Sigmoid colon (tissue), 7 donors: ENCODE measurements around the gene DNAJA1. TPM values are rescaled to one million over a fixed set of nuclear protein-coding genes. Genes with fewer than 3 reads are reported as not detected.
A peak's percentile ranks its signal among the peaks of the same experiment; 100 is the strongest.

Source experiments
- DNase-seq: peaks from one replicate; pipeline ENCODE4 v3.0.0-alpha.2; 2019
- H3K27ac ChIP-seq, 4 donors: fragments of 200-600 bp; sonication (generic); one replicate each; pipeline ENCODE4 v1.5.1; 2016 to 2019; ENCODE audit warnings: mild to moderate bottlenecking in 1 of 4
- H3K27me3 ChIP-seq, 3 donors: fragments of 200-600 bp; sonication (generic); one replicate each; pipeline ENCODE4 v1.5.1; 2019; ENCODE audit warnings: mild to moderate bottlenecking in 1 of 3
- H3K36me3 ChIP-seq, 4 donors: fragments of 200-600 bp; sonication (generic); one replicate each; pipeline ENCODE4 v1.5.1; 2016 to 2019
- H3K4me1 ChIP-seq, 4 donors: fragments of 200-600 bp; sonication (generic); one replicate each; pipeline ENCODE4 v1.5.1; 2017 to 2019
- H3K4me3 ChIP-seq, 4 donors: fragments of 200-600 bp; sonication (generic); one replicate each; pipeline ENCODE4 v1.5.1; 2017 to 2019; ENCODE audit warnings: mild to moderate bottlenecking in 2 of 4, moderate library complexity in 1 of 4
- H3K9me3 ChIP-seq, 4 donors: fragments of 200-600 bp in 3 of 4; sonication (generic) in 3 of 4; one replicate each; pipeline versions ENCODE4 v1.5.1 to v1.6.1; 2013 to 2019
- CTCF ChIP-seq, 4 experiments: fragments of 450-650 bp in 3 of 4; fragments of 200-600 bp in 1 of 4; IDR thresholded peaks; one replicate each; pipeline ENCODE4 v1.5.1; 2016 to 2019; ENCODE audit warnings: antibody characterized with exemption in 4 of 4, mild to moderate bottlenecking in 3 of 4, moderate library complexity in 2 of 4
- EP300 ChIP-seq, 4 donors: sonication (generic); formaldehyde crosslinking; IDR thresholded peaks; one replicate each; pipeline ENCODE4 v1.6.1; 2017; ENCODE audit warnings: antibody characterized with exemption in 4 of 4
- POLR2A ChIP-seq, 2 donors: fragments of 450-650 bp; IDR thresholded peaks; one replicate each; pipeline ENCODE4 v1.6.1; 2016; ENCODE audit warnings: antibody characterized with exemption in 2 of 2, mild to moderate bottlenecking in 2 of 2, moderate library complexity in 2 of 2
- POLR2AphosphoS5 ChIP-seq, 4 donors: sonication (generic); formaldehyde crosslinking; IDR thresholded peaks; one replicate each; pipeline ENCODE4 v1.6.1; 2017; ENCODE audit warnings: antibody characterized with exemption in 4 of 4
- WGBS, 2 donors: extraction: QIAGEN DNeasy Blood & Tissue Kit; methylation state at CpG; one replicate each; pipeline ENCODE4 v1.1.7; 2013; 5-methylcytosine and 5-hydroxymethylcytosine counted together
- intact Hi-C: fragments of 100-400 bp; cut with DNase I; formaldehyde crosslinking; loops from one replicate; pipeline ENCODE4 v1.15.1; 2023
- polyA plus RNA-seq, 3 donors: library from polyadenylated mRNA; stranded (reverse); fragments of 200-250 nt; gene quantifications; one replicate each; pipeline ENCODE4 v1.2.3, GENCODE V29; 2013
- total RNA-seq, 4 donors: library from RNA; depleted of rRNA; stranded (reverse); fragments of >200 nt; gene quantifications; one replicate each; pipeline ENCODE4 v1.1.0, GENCODE V29; 2016
- donor health status: healthy with polysubstance abuse.
- donor health status: Bipolar disorder and iron deficiency.
- donor health status: healthy.

DNAJA1 gene
- total and polyA plus RNA-seq, 7 donors, result 49.0 to 102 (median 71.1) TPM

- H3K4me3 ChIP-seq, result no peak overlapping the region
- DNase-seq, result no peak
- no peaks in the 10 kb centered on the region for H3K27me3 ChIP-seq
- TF ChIP-seq POLR2A (IDR thresholded peaks at IDR 0.05) (no peak), CTCF (IDR thresholded peaks at IDR 0.05) (no peak)
- intact Hi-C loops, result no loop called here
- no peak overlapping the region for H3K27ac ChIP-seq
- H3K36me3 ChIP-seq, result peaks cover 9 to 92% (median 41%) of the 10 kb centered on the region in 4 donors
- H3K9me3 ChIP-seq, result no peaks in the 10 kb centered on the region
- H3K4me1 ChIP-seq, result no peaks in the 10 kb centered on the region
- 89 to 94% methylated on average over 4 of the region's 4 CpGs for WGBS, 2 donors
Measured at GRCh38 chr9:33051144-33051543, 26.1 kb downstream of the DNAJA1 start.

- no peak for TF ChIP-seq CTCF (IDR thresholded peaks at IDR 0.05)
- no peak for TF ChIP-seq POLR2A (IDR thresholded peaks at IDR 0.05)
- TF ChIP-seq POLR2AphosphoS5 (IDR thresholded peaks at IDR 0.05), result no peak
- TF ChIP-seq EP300 (IDR thresholded peaks at IDR 0.05), result no peak
- Histone ChIP-seq H3K36me3 (peaks cover 5 to 100% (median 56%) of the 10 kb centered on the region in 4 donors), H3K9me3 (no peaks in the 10 kb centered on the region), H3K27me3 (no peaks in the 10 kb centered on the region), H3K4me1 (no peaks in the 10 kb centered on the region), H3K27ac (no peak overlapping the region), H3K4me3 (no peak overlapping the region)
- WGBS, 2 donors, result 82 to 91% methylated on average over 5 of the region's 5 CpGs
- intact Hi-C loops, result no loop called here
- DNase-seq, result no peak
Measured at GRCh38 chr9:33065157-33066076, 40.3 kb downstream of the DNAJA1 start.

- TF ChIP-seq POLR2A (IDR thresholded peaks at IDR 0.05) (no peak), CTCF (IDR thresholded peaks at IDR 0.05) (no peak), POLR2AphosphoS5 (IDR thresholded peaks at IDR 0.05) (no peak), EP300 (IDR thresholded peaks at IDR 0.05) (no peak)
- H3K27me3 ChIP-seq, result no peaks in the 10 kb centered on the region
- H3K4me3 ChIP-seq, result no peak overlapping the region
- H3K36me3 ChIP-seq, result peaks cover 10 to 100% (median 50%) of the 10 kb centered on the region in 4 donors
- DNase-seq, result no peak
- peaks cover 0 to 4% (median 0%) of the 10 kb centered on the region in 4 donors for H3K4me1 ChIP-seq
- no peak overlapping the region for H3K27ac ChIP-seq
- whole genome bisulfite sequencing, 2 donors, result 92 to 95% methylated on average over 1 of the region's 1 CpG
- H3K9me3 ChIP-seq, result no peaks in the 10 kb centered on the region
- intact Hi-C loops, result no loop called here
Measured at GRCh38 chr9:33068991-33069390, 43.9 kb downstream of the DNAJA1 start.

- TF ChIP-seq POLR2AphosphoS5 (IDR thresholded peaks at IDR 0.05) (peak; percentile 88 to 95 (median 93)), CTCF (IDR thresholded peaks at IDR 0.05) (no peak), EP300 (IDR thresholded peaks at IDR 0.05) (peak in 1 of 4 donors; percentile 77), POLR2A (IDR thresholded peaks at IDR 0.05) (peak; percentile 75 to 80)
- WGBS, 2 donors, result 1% methylated on average over 53 of the region's 53 CpGs
Measured at GRCh38 chr9:33076046-33077004, 51.3 kb downstream of the DNAJA1 start, which contains the start of gene SMU1. TSS of gene SMU1 (minus strand) at chr9:33076674. CDS start at chr9:33076608, 66 bp downstream.

More at GRCh38 chr9:33076046-33077004, 51.3 kb downstream of the DNAJA1 start, which contains the start of gene SMU1:
- Histone ChIP-seq H3K4me3 (peak within 1 kb of the TSS; percentile 62 to 80 (median 72)), H3K9me3 (no peaks in the 10 kb centered on the region), H3K27me3 (no peaks in the 10 kb centered on the region), H3K4me1 (peaks cover 0 to 23% (median 8%) of the 10 kb centered on the region in 4 donors), H3K36me3 (peaks cover 10 to 28% (median 16%) of the 10 kb centered on the region in 4 donors), H3K27ac (peak within 1 kb of the TSS; percentile 89 to 95 (median 90))
- peak; percentile 99 for DNase-seq
- intact Hi-C loops, result loop anchor here (5.0 kb wide), 2 partner anchors 49 to 91 kb away; partner anchors contain the start of genes B4GALT1 and DNAJA1
